Erythroblast (primary cell): Measurements from ENCODE around the gene PSMA3.

Experiments used
- GATA1 ChIP-seq: IDR thresholded peaks from 2 replicates; pipeline ENCODE4 v1.6.1; 2011; ENCODE audit warnings: low read depth, mild to moderate bottlenecking, control low read depth, low read length, moderate library complexity
- POLR2A ChIP-seq: IDR thresholded peaks from 2 replicates; pipeline ENCODE4 v1.6.1; 2011; ENCODE audit warnings: mild to moderate bottlenecking, low read length

DNA sequence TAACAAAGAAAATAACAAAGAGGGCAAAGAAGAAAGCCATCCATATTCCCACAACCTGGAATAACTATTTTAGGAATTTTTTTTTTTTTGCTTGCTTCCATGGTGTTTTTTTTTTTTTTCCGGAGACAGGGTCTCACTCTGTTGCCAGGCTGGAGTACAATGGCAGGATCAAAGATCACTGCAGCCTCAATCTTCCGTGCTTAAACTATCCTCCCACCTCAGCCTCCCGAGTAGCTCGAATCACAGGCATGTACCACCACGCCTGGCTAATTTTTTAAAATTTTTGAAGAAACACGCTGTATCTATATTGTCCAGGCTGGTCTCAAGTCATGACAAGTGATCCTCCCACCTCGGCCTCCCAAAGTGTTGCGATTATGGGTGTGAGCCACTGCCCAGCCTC lies 33.5 kb downstream of the PSMA3 start:
- TF ChIP-seq POLR2A: no peak
- TF ChIP-seq GATA1: no peak
